Measurements from ENCODE around the gene PPT2. TPM values are rescaled to one million over a fixed set of nuclear protein-coding genes. Genes with fewer than 3 reads are reported as not detected.
A peak's percentile ranks its signal among the peaks of the same experiment; 100 is the strongest.

PPT2 gene
- total RNA-seq, 2 donors from 2014 or later = 21.8 to 42.0 TPM

GRCh38 chr6:32195652-32195901 lies 41.6 kb downstream of the PPT2 start:
- no peaks in the 10 kb centered on the region for H3K27me3 ChIP-seq (replicated peaks; ENCODE audit: insufficient read depth)
- peak overlapping the region; percentile 98 to 100 for H3K27ac ChIP-seq
- no peaks in the 10 kb centered on the region for H3K9me3 ChIP-seq
- peak overlapping the region; percentile 96 for H3K4me3 ChIP-seq
- H3K36me3 ChIP-seq = no peaks in the 10 kb centered on the region
- DNase-seq (ENCODE audit: low spot score) (peak; percentile 100), ATAC-seq (ENCODE audit: insufficient number of reproducible peaks, low FRiP score, low read depth) (peak; percentile 86)
- peaks cover 17 to 27% of the 10 kb centered on the region in 2 donors for H3K4me1 ChIP-seq (ENCODE audit: control insufficient read depth in 1 of 2, low read depth in 2 of 2)
- TF ChIP-seq, protein P1, sequence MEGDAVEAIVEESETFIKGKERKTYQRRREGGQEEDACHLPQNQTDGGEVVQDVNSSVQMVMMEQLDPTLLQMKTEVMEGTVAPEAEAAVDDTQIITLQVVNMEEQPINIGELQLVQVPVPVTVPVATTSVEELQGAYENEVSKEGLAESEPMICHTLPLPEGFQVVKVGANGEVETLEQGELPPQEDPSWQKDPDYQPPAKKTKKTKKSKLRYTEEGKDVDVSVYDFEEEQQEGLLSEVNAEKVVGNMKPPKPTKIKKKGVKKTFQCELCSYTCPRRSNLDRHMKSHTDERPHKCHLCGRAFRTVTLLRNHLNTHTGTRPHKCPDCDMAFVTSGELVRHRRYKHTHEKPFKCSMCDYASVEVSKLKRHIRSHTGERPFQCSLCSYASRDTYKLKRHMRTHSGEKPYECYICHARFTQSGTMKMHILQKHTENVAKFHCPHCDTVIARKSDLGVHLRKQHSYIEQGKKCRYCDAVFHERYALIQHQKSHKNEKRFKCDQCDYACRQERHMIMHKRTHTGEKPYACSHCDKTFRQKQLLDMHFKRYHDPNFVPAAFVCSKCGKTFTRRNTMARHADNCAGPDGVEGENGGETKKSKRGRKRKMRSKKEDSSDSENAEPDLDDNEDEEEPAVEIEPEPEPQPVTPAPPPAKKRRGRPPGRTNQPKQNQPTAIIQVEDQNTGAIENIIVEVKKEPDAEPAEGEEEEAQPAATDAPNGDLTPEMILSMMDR (IDR thresholded peaks at IDR 0.05) = peak; percentile 28

DNA sequence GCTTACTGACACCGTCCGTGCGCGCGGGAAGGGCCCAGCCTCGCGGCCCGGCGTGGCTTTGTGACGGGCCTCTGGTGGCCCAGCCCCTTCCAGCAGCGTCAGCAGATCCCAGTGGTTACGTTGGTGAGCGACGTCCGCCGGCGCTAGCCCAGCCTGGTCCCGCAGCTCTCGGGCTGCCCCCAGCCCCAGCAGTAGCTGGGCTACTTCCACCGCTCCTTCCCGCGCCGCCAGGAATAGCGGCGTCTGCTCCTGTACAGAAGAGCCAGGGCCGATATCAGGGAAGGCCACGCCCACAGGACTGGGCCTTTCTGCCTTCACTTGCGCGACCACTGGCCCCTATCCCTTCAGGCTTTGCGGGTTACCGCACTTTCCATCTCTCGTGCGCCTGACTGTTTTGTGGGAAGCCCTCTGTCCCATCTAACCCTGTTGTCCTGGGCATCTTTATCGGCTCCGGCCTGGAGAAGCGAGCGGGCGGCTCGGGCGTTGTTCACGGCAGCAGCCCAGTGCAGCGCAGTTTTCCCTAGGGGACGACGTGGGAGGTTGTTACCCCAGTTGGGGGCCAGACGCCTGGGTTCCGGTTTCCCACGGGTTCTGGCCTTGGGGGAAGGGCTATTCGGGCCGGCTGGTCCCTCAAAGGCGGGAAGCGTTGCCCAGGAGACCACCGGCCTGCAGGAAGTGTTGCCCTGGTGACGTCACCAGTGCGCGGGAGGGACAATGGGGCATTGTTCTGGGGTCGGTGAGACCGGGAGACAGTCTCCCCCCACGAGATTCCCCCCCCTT lies 42.2 kb downstream of the PPT2 start:
- TF ChIP-seq, protein P1 (IDR thresholded peaks at IDR 0.05) = peak; percentile 1
- H3K4me3 ChIP-seq = peak overlapping the region; percentile 96
- H3K36me3 ChIP-seq = no peaks in the 10 kb centered on the region
- no peaks in the 10 kb centered on the region for H3K9me3 ChIP-seq
- H3K27ac ChIP-seq = peak overlapping the region; percentile 98 to 100
- DNase-seq (ENCODE audit: low spot score) (peak; percentile 74), ATAC-seq (ENCODE audit: insufficient number of reproducible peaks, low FRiP score, low read depth) (peak; percentile 16)
- H3K4me1 ChIP-seq (ENCODE audit: control insufficient read depth in 1 of 2, low read depth in 2 of 2) = peaks cover 14 to 24% of the 10 kb centered on the region in 2 donors
- H3K27me3 ChIP-seq (replicated peaks; ENCODE audit: insufficient read depth) = no peaks in the 10 kb centered on the region

DNA sequence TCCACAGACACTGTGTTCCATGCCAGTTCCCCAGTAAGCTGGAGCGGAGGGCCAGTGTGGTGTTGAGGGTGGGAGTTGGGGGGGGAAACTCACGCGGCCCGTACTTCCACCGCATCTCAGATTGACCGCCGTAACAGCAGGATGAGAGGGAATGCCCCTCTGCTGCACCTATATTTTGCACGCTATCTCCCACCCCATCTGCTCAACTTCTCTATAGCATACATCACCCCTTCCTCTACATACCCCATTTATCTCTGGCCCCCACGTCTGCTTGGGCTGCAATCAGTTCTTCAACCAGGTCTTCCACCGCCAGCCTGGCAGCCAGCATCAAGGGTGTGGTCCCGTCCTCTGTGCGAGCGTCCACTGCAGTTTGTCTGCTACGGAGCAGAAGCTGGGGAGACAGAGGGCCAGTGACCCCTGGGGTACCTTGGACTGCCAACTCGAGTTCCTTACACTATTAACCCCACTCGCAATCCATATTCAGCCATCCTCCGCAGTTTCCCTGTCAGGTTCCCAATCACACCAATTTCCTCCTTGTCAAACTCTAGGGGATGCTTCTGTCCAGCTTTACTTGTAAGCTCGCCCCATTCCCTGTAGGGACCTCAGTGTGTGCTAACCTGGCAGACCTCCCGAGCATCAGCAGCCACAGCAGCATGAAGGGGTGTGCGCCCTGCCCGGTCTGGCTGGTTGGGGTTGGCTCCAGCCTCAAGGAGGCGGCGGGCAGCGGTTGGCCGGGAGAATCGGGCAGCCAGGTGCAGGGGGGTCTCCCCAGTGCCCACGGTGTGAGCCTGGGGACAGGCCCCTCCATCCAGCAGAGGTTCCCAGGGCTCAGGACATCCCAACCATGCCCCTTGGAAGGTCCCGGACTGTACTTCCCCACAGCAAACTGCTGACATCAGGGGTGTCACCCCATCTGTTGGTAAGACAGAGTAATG lies 43.0 kb downstream of the PPT2 start:
- Histone ChIP-seq H3K27ac (peak overlapping the region; percentile 98 to 100), H3K9me3 (no peaks in the 10 kb centered on the region), H3K4me3 (peak overlapping the region; percentile 96), H3K36me3 (no peaks in the 10 kb centered on the region), H3K4me1 (ENCODE audit: control insufficient read depth in 1 of 2, low read depth in 2 of 2) (peaks cover 11 to 18% of the 10 kb centered on the region in 2 donors), H3K27me3 (replicated peaks; ENCODE audit: insufficient read depth) (no peaks in the 10 kb centered on the region)
- ATAC-seq (ENCODE audit: insufficient number of reproducible peaks, low FRiP score, low read depth) (no peak), DNase-seq (ENCODE audit: low spot score) (no peak)
- TF ChIP-seq, protein P1 (IDR thresholded peaks at IDR 0.05) = no peak

DNA sequence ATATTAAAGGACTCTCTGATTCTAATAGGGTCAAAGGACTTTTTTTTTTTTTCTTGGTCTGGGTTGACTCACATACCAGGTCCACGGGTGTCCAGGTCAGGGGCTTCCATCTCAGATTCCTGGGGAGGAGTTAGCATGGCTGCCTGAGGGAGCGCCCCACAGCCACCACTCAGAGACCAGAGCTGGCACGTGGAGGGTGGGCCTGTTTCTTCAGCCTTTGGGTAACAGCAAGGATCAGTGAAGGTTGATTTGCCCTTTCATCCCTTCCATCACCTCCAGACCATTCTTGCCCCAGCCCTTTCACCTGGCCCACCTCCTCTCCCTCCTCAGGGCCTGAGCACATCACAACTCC lies 44.4 kb downstream of the PPT2 start:
- DNase-seq (ENCODE audit: low spot score) = no peak
- Histone ChIP-seq H3K4me3 (no peak overlapping the region), H3K4me1 (ENCODE audit: control insufficient read depth in 1 of 2, low read depth in 2 of 2) (peaks cover 11 to 18% of the 10 kb centered on the region in 2 donors), H3K9me3 (no peaks in the 10 kb centered on the region), H3K36me3 (no peaks in the 10 kb centered on the region), H3K27ac (no peak overlapping the region), H3K27me3 (replicated peaks; ENCODE audit: insufficient read depth) (no peaks in the 10 kb centered on the region)
- TF ChIP-seq, protein P1 (IDR thresholded peaks at IDR 0.05) = no peak
- ATAC-seq (ENCODE audit: insufficient number of reproducible peaks, low FRiP score, low read depth) = no peak

GRCh38 chr6:32198866-32199265 lies 44.9 kb downstream of the PPT2 start:
- H3K36me3 ChIP-seq = no peaks in the 10 kb centered on the region

More at GRCh38 chr6:32198866-32199265, 44.9 kb downstream of the PPT2 start:
- Histone ChIP-seq H3K9me3 (no peaks in the 10 kb centered on the region), H3K27ac (no peak overlapping the region), H3K27me3 (replicated peaks; ENCODE audit: insufficient read depth) (no peaks in the 10 kb centered on the region), H3K4me3 (no peak overlapping the region), H3K4me1 (ENCODE audit: control insufficient read depth in 1 of 2, low read depth in 2 of 2) (peaks cover 11 to 18% of the 10 kb centered on the region in 2 donors)
- DNase-seq (ENCODE audit: low spot score) = no peak
- ATAC-seq (ENCODE audit: insufficient number of reproducible peaks, low FRiP score, low read depth) = no peak
- TF ChIP-seq, protein P1 (IDR thresholded peaks at IDR 0.05) = no peak

Measured in thoracic aorta (tissue), 2 donors.